HTR-8/SVneo (cell line): ENCODE results near the gene MED28.
"Not testable (repeated sequence)": the region's sequence is repeated elsewhere in the genome, so short reads cannot be mapped to it uniquely, and the experiment has no call there.

Experiments used
- DNase-seq: peaks from one replicate; pipeline ENCODE4 v3.0.0; 2011; ENCODE audit warnings: low spot score, mixed read lengths; ENCODE audit not compliant: insufficient read length
- FAIRE-seq: peaks from 2 replicates; lab custom pipeline; 2011; peaks lifted over from hg19 to GRCh38; lab: Jason Lieb, UNC

The MED28 gene, protein sequence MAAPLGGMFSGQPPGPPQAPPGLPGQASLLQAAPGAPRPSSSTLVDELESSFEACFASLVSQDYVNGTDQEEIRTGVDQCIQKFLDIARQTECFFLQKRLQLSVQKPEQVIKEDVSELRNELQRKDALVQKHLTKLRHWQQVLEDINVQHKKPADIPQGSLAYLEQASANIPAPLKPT

DNA sequence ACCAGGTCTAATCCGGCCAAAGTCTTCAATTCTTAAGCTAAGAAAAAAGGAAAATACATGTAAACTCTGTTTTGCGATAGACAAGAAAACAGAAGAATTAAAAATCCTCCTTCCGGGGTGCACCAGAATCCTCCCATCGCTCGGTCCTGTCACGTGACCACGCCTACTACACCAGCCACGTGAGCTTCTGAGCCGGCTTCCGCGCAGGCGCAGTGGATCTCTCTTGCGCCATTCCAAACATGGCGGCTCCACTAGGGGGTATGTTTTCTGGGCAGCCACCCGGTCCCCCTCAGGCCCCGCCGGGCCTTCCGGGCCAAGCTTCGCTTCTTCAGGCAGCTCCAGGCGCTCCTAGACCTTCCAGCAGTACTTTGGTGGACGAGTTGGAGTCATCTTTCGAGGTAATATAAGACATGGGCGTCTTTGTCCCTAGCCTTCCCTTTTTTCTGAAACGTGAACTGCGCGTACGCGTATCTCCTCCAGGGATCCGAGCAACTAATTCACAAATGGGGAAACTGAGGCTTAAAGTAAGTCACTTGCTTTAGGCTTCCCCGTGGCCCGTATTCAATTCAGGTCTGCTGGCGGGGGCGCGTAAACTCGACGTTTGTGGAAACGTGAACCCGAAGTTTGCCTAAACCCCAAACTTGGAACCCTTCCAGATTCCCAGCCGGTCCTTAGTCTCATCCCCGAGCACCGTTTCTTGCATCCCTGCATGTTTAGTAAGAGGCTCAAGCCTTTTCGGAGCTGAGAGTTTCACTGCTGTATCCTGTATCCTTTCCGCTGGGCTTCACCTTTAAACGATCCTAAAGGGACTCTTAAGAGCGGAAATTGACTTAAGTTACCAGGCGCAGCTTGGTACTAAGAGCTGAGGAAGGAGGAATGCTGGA, at the start of gene MED28:
TSS of gene MED28 (plus strand) at position 226 of the 884 bp plus-strand sequence. CDS start at position 240, 14 bp downstream.
- peak; percentile 96 for DNase-seq
- peak; percentile 83 for FAIRE-seq

DNA sequence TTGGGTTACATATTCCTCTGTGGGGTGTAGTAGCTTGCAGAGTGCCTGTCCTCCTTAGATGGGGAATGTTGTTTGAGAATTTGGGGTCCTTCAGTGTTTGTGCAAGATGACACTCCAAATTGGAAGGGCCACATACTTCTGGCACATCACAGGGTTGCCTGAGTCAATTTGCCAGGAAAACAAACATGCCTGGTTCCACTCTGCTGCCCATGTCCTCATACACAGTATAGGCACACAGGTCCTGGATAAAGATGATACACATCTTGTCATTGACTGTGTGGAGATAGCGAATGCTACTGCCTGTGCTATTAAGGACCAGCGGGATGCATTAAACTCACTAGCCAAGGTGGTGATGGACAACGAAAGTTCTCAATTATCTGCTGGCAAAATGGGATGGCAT, 48.6 kb upstream of the MED28 start:
- DNase-seq = no peak
- no peak for FAIRE-seq

DNA sequence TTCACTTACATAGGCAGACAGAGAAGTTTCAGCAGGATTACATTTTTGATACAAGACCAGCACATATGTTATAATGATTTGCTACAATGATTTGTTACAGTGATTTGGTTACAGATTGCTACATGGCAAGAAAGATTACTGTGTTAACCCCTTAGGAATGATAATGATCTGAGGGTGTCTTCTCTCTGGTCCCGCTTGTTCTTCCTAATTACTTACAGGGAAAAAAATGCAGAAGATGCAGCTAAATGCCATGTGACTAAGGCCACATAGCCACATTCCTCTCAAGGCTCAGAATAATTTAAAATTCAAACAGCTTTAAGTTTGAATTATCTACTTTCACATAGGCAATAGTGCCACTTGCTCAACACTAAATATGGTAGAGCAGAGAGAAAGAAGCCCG, 47.2 kb upstream of the MED28 start:
- DNase-seq (no peak), FAIRE-seq (no peak)

DNA sequence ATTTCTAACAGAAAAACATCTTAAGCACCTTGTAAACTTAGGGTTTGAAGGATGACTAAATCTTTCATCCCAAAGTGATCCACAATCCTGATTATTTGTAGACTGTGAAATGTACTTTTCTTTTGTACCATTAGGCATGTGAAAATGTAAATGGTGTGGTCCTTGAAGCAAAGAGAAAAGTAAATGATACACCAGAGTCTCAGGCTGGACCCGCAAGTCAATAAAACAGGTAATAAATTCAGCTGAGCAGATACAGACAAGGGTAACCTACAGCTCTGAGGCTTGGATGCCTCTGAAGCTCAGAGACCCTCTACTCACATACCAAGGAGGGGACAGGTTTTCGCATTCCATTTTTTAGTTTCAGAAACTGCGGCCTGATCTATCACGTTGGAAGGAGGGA, 40.2 kb upstream of the MED28 start:
- FAIRE-seq (no peak), DNase-seq (no peak)

DNA sequence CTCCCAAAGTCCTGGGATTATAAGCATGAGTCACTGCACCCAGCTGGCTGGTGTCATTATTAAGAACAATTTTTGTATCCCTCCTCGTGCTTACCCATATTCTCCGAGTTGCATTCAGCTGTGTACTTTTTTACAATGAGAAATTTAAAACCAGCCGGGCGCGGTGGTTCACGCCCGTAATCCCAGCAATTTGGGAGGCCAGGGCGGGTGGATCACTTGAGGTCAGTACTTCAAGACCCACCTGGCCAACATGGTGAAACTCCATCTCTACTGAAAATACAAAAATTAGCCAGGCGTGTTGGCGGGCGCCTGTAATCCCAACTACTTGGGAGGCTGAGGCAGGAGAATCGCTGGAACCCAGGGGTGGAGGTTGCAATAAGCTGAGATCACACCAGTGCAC, 39.3 kb upstream of the MED28 start:
- FAIRE-seq, DNase-seq: not testable (repeated sequence)

DNA sequence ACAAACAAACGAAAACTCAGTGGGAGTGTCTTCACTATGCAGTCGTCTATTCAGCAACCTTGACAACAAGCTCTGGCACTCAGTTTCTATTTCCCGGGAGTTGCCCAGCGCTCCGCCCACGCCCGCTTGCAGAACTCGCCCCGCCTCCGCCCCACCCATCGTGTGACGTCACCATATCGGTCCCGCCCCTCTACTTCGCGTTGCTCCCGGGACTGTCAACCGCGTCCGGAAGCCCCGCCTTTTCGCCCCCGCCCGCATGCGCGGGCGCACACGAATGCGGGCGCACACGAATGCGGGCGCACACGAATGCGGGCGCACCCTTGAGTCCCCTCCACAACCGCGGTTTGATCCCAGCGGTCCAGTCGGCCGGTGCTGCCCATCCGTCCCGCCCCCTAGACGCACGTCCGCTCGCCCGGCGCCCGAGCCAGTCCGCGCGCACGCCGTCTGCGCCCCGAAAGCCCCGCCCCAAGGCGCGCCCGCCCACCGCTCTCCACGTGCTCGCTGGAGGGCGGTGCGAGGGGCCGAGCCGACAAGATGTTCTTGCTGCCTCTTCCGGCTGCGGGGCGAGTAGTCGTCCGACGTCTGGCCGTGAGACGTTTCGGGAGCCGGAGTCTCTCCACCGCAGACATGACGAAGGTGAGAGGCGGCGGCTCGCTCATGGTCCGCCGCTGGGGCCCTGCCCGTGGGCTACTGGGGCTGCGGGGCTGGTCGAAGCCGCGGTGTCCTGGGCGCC, 37.3 kb upstream of the MED28 start, which contains the start of gene LAP3:
TSS of gene LAP3 (plus strand) at position 267 of the 733 bp plus-strand sequence. CDS start at position 535, 268 bp downstream.
- DNase-seq (peak; percentile 90), FAIRE-seq (peak; percentile 95)

DNA sequence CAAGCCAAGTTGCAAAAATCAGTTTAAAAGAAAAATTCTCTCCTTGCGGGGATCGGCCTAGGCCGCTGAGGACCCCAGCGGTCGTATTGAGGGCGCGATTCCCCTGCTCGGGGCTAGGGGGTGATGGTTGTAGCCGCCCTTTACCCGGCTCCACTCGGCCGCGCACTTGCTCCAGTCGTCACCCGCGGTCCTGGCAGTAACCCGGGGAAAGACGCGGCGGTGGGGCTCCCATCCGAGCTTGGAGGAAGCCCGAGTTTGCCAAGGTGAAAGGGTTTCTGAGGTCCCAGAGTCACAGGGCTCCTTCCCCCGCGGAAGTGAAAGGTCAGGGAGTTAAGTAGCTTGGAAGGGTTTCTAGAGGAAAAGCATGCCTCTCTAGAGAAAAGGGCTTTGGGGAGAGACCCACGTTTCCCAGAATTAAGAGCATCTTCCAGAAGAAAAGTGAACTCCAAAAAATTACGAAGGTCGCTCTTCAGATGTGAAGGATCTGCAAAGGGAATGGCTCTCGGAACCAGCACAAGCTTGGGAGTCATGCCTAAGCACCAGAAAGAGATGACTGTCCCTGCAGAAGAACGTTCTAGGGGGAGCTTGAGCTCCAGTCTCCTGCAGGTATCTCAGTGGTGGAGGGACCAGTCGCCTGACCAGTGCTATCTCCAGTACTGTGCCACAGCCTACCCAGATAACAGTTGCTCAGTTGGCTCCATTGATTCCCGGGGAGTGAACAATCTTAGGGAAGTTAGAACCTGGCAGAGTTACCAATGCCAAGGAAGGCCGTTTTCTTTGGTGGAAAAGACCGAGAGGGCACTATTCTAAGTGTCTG, 36.6 kb upstream of the MED28 start:
- FAIRE-seq (no peak), DNase-seq (peak; percentile 12)

DNA sequence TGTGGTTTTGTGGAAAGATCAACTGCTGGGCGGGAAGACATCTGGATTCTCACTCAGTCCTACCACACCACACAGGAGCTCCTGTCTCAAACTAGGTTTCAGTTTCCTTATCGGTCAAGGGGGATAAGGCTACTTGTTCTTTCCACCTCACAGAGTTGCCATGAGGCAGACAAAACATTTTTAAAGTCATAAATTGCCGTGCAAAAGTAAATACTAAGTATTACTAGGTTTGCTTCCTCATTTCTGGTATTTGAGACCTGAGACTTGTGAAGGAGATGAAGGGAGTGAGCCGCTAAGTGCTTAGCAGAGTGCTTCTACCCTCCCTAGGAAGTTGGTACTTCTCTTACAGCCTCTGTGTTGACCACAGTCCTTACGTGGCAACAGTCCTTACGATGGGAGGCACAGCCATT, 36.0 kb upstream of the MED28 start:
- no peak for DNase-seq

DNA sequence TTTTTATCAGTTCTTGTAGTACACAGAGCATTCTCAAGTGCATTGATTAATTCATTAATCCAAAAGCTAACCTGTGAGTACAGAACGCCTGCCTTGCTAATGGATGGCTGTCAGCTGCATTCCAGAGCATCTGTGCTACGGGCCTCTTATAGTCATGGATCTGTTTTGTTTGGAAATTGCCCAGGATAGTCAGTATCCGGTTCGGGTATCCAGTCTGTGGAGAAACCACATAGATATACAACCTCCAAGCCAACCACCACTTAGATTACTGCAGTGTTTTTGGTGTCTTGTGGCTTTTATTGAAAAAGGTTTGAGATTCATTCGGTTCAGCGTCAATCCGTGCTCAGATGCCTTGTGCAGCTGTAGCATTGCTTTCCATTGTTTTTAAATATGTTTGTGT, 33.5 kb upstream of the MED28 start:
- DNase-seq (no peak), FAIRE-seq (no peak)

More for the DNA sequence above, 36.0 kb upstream of the MED28 start:
- FAIRE-seq = no peak

DNA sequence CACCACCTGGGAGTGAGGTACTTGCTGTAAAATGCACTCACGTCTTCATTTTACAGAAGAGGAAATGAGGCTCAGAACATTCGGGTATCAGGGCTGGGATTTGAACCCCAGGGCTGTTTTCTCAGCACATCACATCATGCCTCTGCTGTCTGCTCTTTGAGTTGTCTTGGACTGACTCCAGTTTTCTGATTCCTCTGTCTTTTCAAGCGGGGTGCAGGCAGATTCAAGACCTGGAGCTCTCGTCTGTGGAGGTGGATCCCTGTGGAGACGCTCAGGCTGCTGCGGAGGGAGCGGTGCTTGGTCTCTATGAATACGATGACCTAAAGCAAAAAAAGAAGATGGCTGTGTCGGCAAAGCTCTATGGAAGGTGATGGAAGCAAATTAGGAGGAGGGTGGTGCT, 31.2 kb upstream of the MED28 start:
- DNase-seq (no peak), FAIRE-seq (no peak)

DNA sequence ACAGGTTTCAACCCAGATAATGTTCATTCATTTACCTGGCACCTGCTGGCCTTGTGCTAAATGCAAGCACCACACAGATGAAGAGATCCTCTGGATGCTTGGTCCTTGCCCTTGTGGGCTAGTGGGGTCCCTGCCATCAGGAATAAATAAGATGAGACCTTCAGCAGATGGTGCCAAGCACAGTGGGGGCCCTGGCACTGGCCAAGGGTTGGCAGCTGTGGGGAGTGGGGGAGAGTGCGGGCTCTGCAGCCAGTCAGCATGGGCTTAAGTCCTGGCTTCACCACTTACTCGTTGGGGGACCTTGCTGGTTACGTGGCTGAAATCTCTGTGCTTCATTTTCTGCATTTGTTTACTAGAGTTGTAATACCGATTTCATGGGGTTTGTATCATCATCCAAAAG, 30.5 kb upstream of the MED28 start:
- DNase-seq (no peak), FAIRE-seq (no peak)

DNA sequence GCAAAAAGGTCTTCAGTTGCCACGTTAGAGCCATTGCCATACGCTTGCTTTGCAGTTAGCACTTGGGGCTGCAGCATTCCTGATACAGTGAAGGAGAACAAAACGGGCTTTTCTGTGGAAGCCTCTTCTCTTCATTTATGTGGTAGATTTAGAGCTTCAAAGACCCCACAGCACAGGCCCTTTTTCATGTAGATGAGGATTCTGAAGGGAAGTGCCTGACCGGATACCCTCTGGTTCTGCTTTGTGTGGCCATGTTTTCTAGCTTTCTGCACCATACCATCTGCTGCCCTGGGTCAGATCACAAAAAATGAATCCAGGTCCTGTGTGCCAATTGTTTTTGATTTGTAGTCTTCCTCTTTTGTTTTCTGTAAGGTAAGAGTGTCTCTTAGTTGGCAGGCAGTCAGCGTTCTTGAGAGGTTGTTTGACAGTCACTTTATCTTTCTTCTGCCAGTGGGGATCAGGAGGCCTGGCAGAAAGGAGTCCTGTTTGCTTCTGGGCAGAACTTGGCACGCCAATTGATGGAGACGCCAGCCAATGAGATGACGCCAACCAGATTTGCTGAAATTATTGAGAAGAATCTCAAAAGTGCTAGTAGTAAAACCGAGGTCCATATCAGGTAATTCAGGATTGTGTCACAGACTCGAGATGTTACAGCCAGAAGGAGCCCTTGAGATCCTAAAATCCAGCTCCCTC, 29.8 kb upstream of the MED28 start:
- no peak for FAIRE-seq
- DNase-seq = no peak

DNA sequence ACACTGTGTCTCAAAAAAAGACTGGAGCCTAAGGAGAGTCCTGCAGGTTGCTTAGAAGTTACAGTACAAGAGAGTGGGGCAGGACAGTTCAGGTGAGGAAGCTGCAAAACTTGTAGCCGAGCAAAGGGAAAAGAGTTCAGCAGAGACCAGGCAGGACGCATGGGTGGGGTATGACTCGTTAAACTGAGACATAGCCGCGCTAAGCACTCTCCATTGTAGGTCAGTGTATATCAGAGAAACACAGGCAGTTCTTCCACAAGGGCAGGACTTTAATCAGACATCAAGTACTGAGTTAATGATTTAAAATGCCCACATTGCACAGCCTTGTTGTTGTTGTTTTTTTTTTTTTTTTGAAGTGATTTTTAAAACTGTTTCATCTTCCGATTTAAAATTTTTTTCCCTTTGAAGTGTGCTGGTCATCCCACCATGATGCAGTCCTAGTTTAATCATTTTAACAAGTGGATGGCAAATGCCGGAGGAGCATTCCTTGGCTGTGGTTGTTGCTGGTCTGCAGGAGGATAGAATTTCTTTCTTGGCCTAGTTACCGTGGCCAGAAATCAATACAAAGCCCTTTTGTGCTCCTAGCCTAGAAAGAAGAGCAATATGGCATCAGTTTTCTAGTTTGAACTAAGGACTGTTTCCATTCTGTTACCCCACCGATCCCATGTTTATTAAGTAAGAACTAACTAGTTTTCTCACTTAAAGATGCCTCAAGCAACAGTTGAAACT, 27.2 kb upstream of the MED28 start:
- FAIRE-seq (no peak), DNase-seq (no peak)

DNA sequence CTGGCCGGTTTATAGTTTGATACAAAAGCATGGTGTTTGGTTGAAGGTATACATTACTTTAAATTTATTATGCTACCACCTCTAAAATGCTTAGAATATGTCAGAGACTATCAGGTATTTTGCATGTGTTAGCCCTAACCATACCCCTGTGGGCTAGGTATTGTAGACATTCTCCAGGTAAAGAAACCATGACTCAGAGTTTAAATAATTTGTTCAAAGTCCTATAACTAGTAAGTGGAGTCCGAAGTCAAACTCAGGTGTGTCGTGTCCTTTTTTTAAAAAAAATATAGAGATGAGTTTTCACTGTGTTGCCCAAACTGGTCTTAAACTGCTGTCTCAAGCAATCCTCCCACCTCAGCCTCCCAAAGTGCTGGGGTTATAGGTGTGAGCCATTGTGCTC, 25.1 kb upstream of the MED28 start:
- DNase-seq (no peak), FAIRE-seq (no peak)

DNA sequence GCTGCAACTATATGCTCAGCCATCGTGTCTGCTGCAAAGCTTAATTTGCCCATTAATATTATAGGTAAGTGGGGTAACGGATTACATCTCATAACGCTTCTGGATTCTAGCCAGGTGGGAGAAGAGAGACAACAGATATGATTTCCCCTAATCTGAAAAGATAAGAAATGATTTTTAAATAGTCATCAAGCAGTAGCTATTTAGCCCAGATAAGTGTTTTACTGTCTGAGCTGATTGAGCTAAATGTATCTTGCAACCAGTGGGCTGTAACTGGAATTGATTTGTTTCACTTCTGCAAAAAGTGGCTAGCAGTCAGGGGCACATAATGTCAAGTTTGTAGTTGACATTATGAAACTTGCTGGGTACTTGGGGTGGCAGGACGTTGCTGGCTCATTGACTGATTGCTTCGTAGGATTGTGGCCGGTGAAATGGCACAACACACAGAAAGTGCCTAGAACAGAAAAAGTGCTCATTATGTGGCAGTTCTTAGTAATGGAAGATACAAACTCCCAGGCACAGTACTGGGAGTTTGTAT, 18.9 kb upstream of the MED28 start:
- FAIRE-seq = no peak
- DNase-seq = no peak

DNA sequence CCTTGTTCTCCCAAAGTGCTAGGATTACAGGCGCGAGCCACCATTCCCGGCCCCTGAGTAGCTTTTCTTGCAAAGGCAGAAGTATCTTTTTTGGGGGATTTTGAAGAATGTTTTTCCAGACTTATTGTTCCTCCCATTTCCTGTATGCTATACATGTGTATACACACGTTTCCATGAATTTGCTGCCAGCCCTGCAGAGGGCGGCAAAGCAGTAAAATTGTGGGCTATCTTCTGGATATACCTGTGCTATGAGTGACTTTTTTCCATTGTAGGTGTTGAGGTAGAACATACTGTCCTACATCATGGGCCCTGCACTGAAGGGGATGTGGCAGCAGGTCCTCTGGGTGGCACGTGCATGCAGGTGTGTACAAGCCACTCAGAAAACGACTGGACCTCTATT, 16.9 kb upstream of the MED28 start:
- DNase-seq = peak; percentile 21
- no peak for FAIRE-seq

DNA sequence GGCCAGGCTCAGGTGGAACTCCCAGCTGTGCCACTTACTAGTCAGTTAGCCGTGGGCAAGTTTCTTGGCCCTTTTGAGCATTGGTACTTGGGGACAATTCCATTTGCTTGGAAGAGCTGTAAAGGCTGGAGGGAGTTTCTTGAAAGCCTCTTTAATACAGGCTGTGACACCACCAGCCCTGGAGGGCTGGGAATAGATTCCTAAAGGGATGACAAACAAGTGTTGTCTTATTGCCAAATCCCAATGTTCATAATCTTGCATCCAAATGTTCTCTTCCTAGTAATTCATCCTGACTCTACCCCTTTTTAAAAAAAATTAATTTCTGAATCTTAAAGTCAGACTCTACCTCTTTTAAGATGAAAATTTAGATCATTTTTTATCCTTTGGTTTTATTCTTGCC, 14.6 kb upstream of the MED28 start:
- FAIRE-seq (no peak), DNase-seq (no peak)

DNA sequence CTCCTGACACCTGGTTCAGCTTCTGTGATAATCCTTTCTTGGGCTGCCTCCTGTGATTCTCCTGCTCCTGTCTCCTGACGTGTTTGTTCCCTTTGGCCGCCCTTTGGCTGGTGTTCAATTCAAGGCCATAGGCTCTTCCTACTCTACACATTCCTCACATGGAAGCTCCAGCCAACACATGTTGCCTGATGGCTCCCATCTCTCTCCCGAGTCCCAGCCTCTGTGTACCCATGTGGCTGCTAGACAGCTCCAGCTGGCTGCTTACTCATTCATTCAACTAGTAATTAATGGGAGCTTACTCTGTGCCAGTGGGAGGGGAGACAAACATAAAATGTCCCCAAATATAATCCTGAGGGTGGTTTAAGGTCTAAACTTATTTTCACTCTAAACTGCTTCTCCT, 9.2 kb upstream of the MED28 start:
- no peak for DNase-seq
- FAIRE-seq = no peak
